IPS DF 6.9 (cell line): ENCODE data around the gene CGB7.
"Not testable (repeated sequence)": the region's sequence is repeated elsewhere in the genome, so short reads cannot be mapped to it uniquely, and the experiment has no call there.

ENCODE experiments used
- DNase-seq: peaks from one replicate; pipeline ENCODE4 v3.0.0-alpha.2; 2013; ENCODE audit warnings: low read depth, low spot score
- H3K27ac ChIP-seq: one replicate; pipeline ENCODE4 v1.5.1; 2013; ENCODE audit warnings: low read length, control low read depth
- H3K27me3 ChIP-seq: 2 replicates; pipeline ENCODE4 v1.6.1; 2013; ENCODE audit warnings: mild to moderate bottlenecking, low read length; ENCODE audit not compliant: control insufficient read depth, insufficient read depth
- H3K36me3 ChIP-seq: 2 replicates; pipeline ENCODE4 v1.6.1; 2013; ENCODE audit warnings: low read length; ENCODE audit not compliant: control insufficient read depth, insufficient read depth
- H3K4me1 ChIP-seq: 2 replicates; pipeline ENCODE4 v1.6.1; 2013; ENCODE audit warnings: low read length; ENCODE audit not compliant: control insufficient read depth, insufficient read depth
- H3K4me3 ChIP-seq: 2 replicates; pipeline ENCODE4 v1.5.1; 2013; ENCODE audit warnings: mild to moderate bottlenecking, low read length
- H3K9me3 ChIP-seq: 2 replicates; pipeline ENCODE4 v1.6.1; 2013; ENCODE audit warnings: low read length, inconsistent platforms; ENCODE audit not compliant: control insufficient read depth, insufficient read depth
- WGBS: extraction: QIAGEN DNeasy Blood & Tissue Kit; methylation state at CpG from one replicate; pipeline ENCODE4 v1.1.7; 2013; ENCODE audit warnings: mixed read lengths, missing lambda C conversion rate; ENCODE audit not compliant: insufficient read length, insufficient coverage; 5-methylcytosine and 5-hydroxymethylcytosine counted together

CGB7 gene

DNA sequence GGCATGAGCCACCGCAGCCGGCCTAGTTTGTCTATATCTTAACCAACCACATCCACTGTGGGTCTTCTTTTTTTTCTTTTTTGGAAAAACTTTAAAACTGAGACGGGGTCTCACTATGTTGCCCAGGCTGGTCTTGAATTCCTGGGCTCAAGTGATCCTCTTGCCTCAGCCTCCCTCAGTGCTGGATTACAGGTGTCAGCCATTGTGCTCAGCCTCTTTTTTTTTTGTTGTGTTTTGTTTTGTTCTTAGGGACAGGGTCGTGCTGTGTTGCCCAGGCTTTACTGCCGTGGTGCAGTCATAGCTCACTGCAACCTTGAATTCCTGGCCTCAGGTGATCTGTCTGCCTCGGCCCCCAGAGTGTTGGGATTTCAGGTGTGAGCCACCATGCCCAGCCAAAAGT lies 35.1 kb upstream of the CGB7 start:
- no peaks in the 10 kb centered on the region for H3K27me3 ChIP-seq
- H3K9me3 ChIP-seq: no peaks in the 10 kb centered on the region
- H3K27ac ChIP-seq: no peak overlapping the region
- no CpG with 5 or more reads among the region's 6 CpGs for WGBS
- peaks cover 33% of the 10 kb centered on the region for H3K36me3 ChIP-seq
- DNase-seq: no peak
- H3K4me1 ChIP-seq: no peaks in the 10 kb centered on the region
- no peak overlapping the region for H3K4me3 ChIP-seq

- H3K27me3 ChIP-seq: no peaks in the 10 kb centered on the region
- peaks cover 33% of the 10 kb centered on the region for H3K36me3 ChIP-seq
- no peaks in the 10 kb centered on the region for H3K4me1 ChIP-seq
- no peak for DNase-seq
- no peaks in the 10 kb centered on the region for H3K9me3 ChIP-seq
- H3K27ac ChIP-seq: no peak overlapping the region
- WGBS: no CpG with 5 or more reads among the region's 17 CpGs
- no peak overlapping the region for H3K4me3 ChIP-seq
Observed at GRCh38 chr19:49091391-49092038, 34.0 kb upstream of the CGB7 start.

DNA sequence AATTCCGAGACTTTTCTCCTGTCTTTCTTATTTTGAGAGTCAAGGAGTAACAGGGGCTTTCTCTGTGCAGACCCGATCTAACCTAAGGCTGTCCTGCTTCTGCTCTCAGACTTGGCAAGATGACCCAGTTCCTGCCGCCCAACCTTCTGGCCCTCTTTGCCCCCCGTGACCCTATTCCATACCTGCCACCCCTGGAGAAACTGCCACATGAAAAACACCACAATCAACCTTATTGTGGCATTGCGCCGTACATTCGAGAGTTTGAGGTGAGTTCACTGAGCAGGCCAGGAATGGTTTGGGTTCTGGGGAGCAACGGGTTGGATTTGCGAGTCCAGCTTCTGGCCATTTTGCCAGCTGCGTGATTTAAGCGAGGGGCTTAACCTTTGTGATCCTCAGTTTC lies 28.7 kb upstream of the CGB7 start:
- H3K36me3 ChIP-seq: peaks cover 16% of the 10 kb centered on the region
- peaks cover 2% of the 10 kb centered on the region; the same call in 1 of the 2 replicates for H3K4me1 ChIP-seq
- no peak overlapping the region for H3K27ac ChIP-seq
- H3K4me3 ChIP-seq: peak overlapping the region; percentile 84; the same call in 1 of the 2 replicates
- no peaks in the 10 kb centered on the region for H3K27me3 ChIP-seq
- no peaks in the 10 kb centered on the region for H3K9me3 ChIP-seq
- no CpG with 5 or more reads among the region's 11 CpGs for WGBS
- DNase-seq: no peak

GRCh38 chr19:49085868-49086232 lies 28.3 kb upstream of the CGB7 start:
- H3K36me3 ChIP-seq: peaks cover 13% of the 10 kb centered on the region
- H3K9me3 ChIP-seq: no peaks in the 10 kb centered on the region
- no peak for DNase-seq
- peaks cover 2% of the 10 kb centered on the region; the same call in 1 of the 2 replicates for H3K4me1 ChIP-seq
- H3K4me3 ChIP-seq: peak overlapping the region; percentile 84; the same call in 1 of the 2 replicates
- no peak overlapping the region for H3K27ac ChIP-seq
- no peaks in the 10 kb centered on the region for H3K27me3 ChIP-seq
- WGBS: no CpG with 5 or more reads among the region's 14 CpGs

GRCh38 chr19:49085020-49085867 lies 27.7 kb upstream of the CGB7 start, which contains the start of gene SNRNP70:
Gene SNRNP70, plus strand, starts transcription at chr19:49085451. Its CDS starts 964 bp downstream, at chr19:49086415.
- H3K9me3 ChIP-seq: no peaks in the 10 kb centered on the region
- no CpG with 5 or more reads among the region's 89 CpGs for WGBS
- peak within 1 kb of the TSS; percentile 84; the same call in 1 of the 2 replicates for H3K4me3 ChIP-seq
- no peaks in the 10 kb centered on the region for H3K27me3 ChIP-seq
- peak; percentile 97 for DNase-seq
- H3K27ac ChIP-seq: no peak within 1 kb of the TSS
- H3K36me3 ChIP-seq: peaks cover 7% of the 10 kb centered on the region
- H3K4me1 ChIP-seq: peaks cover 2% of the 10 kb centered on the region; the same call in 1 of the 2 replicates

GRCh38 chr19:49084206-49085019 lies 26.9 kb upstream of the CGB7 start:
- H3K4me1 ChIP-seq: peaks cover 2% of the 10 kb centered on the region; the same call in 1 of the 2 replicates
- H3K27me3 ChIP-seq: no peaks in the 10 kb centered on the region
- peaks cover 2% of the 10 kb centered on the region; the same call in 1 of the 2 replicates for H3K36me3 ChIP-seq
- H3K4me3 ChIP-seq: no peak overlapping the region; the same call in 1 of the 2 replicates
- H3K9me3 ChIP-seq: no peaks in the 10 kb centered on the region
- 100% methylated on average over 1 of the region's 26 CpGs for WGBS
- DNase-seq: no peak
- H3K27ac ChIP-seq: no peak overlapping the region

DNA sequence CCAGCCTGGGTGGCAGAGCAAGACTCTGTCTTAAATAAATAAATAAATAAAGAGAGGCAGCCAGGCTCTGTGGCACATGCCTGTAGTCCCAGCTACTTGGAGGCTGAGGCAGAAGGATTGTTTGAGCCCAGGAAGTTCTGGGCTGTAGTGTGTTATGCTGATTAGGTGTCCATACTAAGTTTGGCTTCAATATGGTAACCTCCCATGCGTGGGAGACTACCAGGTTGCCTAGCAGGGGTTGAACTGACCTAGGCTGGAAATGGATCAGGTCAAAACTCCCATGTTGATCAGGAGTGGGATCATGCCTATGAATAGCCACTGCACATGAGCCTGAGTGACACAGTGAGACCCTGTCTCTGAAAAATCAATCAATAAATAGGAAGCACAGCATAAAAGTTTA lies 23.7 kb upstream of the CGB7 start:
- DNase-seq: no peak
- Histone ChIP-seq H3K4me3 (no peak overlapping the region), H3K36me3 (no peaks in the 10 kb centered on the region), H3K27me3 (no peaks in the 10 kb centered on the region), H3K27ac (no peak overlapping the region), H3K9me3 (no peaks in the 10 kb centered on the region), H3K4me1 (peaks cover under 1% of the 10 kb centered on the region; the same call in 1 of the 2 replicates)
- WGBS: no CpG with 5 or more reads among the region's 1 CpG

DNA sequence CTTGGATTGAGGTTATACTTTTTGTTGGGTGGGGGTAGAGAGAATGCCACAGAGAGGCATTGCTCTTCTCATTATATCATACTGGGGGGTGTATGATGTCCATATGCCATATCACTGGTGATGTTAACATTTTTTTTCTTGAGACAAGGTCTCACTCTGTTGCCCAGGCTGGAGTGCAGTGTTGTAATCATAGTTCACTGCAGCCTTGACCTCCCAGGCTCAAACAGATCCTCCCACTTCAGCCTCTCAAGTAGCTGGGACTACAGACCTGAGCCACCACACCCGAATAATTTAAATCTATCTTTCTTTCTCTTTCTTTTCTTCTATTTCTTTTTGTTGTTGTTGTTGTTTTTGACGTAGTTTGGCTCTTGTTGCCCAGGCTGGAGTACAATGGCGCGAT lies 22.8 kb upstream of the CGB7 start:
- H3K27me3 ChIP-seq: no peaks in the 10 kb centered on the region
- H3K27ac ChIP-seq: no peak overlapping the region
- no peaks in the 10 kb centered on the region for H3K4me1 ChIP-seq
- H3K4me3 ChIP-seq: no peak overlapping the region
- H3K36me3 ChIP-seq: no peaks in the 10 kb centered on the region
- no peak for DNase-seq
- no peaks in the 10 kb centered on the region for H3K9me3 ChIP-seq
- no CpG with 5 or more reads among the region's 4 CpGs for WGBS

DNA sequence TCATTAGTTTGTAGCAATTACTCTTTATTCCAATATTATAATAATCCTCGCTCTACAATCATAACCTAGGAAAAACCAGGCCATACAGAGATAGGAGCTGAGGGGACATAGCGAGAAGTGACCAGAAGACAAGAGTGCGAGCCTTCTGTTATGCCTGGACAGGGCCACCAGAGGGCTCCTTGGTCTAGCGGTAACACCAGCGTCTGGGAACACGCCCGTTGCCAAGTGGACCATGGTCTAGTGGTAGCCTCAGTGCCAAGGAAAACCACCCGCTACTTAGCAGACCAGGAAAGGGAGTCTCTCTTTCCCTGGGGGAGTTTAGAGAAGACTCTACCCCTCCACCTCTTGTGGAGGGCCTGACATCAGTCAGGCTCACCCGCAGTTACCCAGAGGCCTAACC lies 17.3 kb upstream of the CGB7 start:
- H3K36me3 ChIP-seq, H3K27ac ChIP-seq, H3K27me3 ChIP-seq, H3K4me1 ChIP-seq, DNase-seq, H3K4me3 ChIP-seq, H3K9me3 ChIP-seq: not testable (repeated sequence)
- WGBS: no CpG with 5 or more reads among the region's 9 CpGs
